NK-92 (cell line): ENCODE results near the gene RNASE8.
"Not testable (repeated sequence)": the region's sequence is repeated elsewhere in the genome, so short reads cannot be mapped to it uniquely, and the experiment has no call there.

Experiments used
- DNase-seq: peaks from one replicate; lab custom pipeline; 2025; ENCODE audit not compliant: unreplicated experiment; lab: John Stamatoyannopoulos, UW

The RNASE8 gene

GRCh38 chr14:21057803-21058675, at the start of gene RNASE8:
TSS of gene RNASE8 (plus strand) at chr14:21057822. CDS start at chr14:21057893, 71 bp downstream.
- no peak for DNase-seq

DNA sequence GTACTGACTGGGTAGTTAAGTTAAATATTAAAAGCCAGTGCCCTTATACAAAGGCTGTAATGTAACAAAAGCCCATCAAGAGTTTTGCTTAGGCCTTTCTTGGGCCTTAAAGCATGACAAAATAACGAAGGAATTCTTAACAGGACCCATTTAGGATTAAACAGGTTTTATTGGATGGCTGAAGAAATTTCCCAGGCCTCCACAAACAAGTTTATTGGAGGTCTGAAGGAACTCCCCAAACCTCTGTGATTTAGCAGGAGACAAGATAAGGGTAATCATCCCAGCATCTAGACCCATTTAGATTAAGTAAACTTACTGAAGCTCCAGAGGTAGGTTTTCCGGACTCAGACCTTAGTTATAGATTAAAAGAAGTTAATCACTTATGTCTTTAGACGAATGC, 47.9 kb upstream of the RNASE8 start:
- DNase-seq = not testable (repeated sequence)

- DNase-seq = no peak
Observed at GRCh38 chr14:21011136-21011535, 46.5 kb upstream of the RNASE8 start.

- DNase-seq = no peak
Observed at GRCh38 chr14:21014761-21015190, 42.8 kb upstream of the RNASE8 start.

- no peak for DNase-seq
Observed at GRCh38 chr14:21015312-21015711, 42.3 kb upstream of the RNASE8 start.

GRCh38 chr14:21016413-21017190, 41.0 kb upstream of the RNASE8 start:
- DNase-seq = no peak

DNA sequence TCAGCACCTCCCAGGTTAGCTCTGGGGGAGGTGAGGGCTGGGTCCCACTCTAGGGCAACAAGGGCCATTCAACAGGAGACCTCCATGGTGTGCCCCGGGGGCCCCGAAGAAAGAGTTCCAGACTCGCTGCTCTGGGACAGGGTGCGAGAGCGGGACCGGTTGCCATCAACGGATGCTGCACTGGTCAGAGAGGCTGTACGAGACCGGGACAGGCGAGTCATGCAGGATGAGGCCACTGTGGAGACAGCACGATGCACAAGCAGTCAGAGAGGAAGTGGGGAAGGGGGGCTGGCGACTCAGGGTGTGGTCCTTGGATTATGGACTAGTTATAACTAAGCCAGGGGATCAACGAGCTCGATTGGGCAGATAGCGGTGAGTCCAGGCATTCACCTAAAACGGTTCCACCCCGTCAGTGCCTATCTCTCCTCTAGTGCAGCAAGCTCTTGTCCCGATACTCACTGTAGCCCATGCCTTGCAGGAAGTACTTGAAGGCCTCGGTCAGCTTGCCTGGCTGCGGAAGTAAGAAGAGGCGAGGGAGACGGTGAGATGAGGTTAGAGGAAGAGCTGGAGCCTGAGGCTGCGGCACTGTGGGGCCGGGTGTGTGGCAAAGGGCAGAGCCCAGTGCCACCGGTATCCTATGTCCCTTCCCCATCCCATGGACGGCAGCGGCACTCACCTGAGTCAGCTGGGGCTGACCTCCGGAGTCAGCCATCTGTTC, 39.9 kb upstream of the RNASE8 start:
- DNase-seq = no peak

GRCh38 chr14:21018286-21018685, 39.3 kb upstream of the RNASE8 start:
- DNase-seq = no peak

DNA sequence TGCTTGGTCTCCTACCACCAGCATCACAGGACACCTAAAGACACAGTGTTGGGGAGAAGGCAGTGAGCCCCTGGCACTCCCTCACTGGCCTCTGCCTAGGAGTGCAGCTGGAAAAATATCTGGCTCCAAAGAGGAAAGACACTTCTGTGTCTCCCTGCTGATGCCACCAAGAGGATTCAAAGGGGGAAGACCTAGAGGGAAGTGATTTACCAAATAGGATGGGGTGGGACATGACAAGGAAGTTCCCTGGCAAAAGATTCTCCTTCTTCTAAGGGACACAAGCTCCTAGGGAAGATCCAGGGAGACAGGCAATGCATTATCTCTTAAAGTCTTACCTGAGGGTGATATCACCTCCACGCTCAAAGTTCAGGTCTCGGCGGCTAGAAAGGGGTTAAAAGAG, 38.8 kb upstream of the RNASE8 start:
- DNase-seq = no peak

DNA sequence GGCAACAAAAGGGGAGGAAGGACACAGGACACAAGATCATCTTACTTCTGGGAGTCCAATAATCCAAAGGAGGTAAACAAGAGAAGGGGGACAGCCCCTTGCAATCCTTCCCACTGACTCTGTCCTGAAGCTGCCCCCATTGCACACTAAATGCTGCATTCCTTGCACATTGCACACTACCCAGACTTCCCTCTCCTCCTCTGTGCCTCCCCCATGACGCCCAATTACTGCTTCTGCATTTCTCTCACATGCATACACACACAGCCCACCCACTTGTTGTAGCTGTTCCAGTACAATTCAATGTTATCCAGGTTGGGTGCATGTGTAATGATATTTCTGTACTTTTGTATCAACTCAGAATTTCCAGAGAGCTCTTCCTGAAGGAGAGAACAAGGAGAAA, 38.3 kb upstream of the RNASE8 start:
- DNase-seq = no peak

DNA sequence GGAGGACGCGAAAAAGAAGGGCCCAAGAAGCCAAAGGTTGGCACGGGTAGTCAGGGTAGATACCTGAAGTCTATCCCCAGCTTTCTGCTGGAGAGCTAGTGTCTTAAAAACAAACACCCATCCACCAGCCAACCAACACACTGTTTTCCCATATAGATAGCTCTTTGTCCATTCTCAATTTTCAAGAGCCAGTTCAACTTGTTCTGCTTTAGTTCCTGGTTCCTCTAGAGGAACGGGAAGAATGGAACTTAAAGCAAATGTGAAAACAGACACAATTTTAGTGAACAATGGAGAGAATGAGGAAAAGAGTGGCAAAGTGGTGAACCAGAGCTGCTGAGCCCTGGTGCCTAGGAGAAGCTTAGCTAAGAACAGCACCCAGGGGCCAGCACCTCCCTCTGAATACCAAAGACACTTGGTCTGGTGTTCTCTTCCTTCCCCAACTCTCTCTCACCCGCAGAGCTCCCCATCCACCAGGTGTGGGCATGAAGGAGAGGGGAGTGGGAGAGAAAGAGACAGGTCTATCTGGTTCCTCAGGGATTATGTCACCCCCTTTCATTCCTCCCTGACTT, 36.6 kb upstream of the RNASE8 start:
- no peak for DNase-seq

DNA sequence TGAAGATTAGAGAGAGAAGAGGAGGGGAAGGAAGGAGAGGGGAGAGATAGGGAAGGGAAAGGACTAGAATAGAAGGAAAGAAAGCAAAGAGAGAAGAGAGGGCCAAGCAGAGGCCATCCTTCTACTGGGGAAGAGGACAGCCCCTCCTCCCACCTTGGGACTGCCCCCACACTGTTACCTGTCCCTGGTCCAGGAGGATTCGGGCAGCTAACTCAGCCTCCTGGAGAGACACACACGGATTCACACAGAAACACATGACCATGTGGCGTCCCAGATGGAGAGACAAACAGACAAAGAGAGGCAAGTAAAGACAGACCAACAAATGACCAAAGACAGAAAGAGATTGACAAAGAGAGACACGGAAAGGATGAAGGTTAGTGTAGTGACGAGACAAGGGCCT, 34.9 kb upstream of the RNASE8 start:
- DNase-seq = no peak

DNA sequence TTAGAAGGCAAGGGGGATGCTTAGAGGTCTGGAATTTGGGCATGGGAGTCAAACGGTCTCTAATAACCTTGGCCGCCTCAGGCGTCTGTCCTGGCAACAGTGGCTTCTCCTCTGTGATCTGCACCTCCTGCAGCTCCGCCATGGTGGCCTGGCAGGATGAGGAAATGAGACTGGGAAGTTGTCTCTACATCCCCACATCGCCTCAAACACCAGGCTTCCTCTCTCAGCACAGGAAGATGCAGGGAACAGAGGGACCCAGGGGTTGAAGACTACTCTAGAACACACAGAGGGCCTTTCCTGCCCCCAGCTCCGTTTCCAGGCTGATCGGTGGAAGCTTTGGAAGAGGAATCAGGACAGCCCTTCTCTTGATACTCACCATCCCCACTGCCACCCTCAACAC, 34.4 kb upstream of the RNASE8 start:
- DNase-seq = no peak

GRCh38 chr14:21023817-21024584, 33.6 kb upstream of the RNASE8 start:
- no peak for DNase-seq

DNA sequence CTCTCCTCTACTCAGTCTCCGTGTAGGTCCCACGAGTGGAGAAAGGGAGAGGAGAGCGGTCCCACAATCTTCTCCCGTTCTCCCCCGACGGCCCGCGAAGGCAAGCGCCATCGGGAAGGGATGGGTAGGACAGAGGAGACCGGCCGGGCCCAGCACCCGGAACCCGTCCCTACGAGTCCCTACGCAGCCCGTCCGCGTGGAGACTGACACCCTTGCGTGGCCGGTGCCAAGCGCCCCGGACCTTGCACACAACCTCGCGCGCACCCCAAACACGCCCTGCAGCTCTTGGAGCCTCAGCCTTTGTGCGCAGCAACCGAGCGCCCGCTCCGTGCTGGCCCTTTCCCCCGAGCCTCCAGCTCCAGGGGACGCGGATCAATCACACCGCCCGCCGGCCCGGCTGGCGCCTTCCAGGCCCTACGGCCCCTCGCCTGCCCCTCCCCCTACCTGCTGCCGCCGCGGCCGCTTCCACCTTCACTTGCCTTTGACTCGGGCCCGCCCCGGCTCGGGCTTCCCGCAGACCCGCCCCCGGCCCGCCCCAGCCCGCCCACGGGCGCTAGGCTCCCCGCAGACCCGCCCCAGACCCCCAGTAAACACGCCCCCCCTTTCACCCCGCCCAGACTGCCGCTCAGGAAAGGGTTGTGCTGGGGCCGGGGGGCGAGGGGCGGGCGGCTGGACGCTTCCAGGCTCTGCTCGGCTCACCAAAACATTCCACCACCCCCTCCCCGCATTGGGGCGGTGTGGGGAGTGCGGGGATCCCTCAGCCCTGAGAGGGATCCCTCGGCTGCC, 32.8 kb upstream of the RNASE8 start, which contains the start of gene NDRG2:
TSS of gene NDRG2 (minus strand) at position 477 of the 786 bp plus-strand sequence. CDS start 1,746 bp downstream, outside the sequence.
- no peak for DNase-seq

DNA sequence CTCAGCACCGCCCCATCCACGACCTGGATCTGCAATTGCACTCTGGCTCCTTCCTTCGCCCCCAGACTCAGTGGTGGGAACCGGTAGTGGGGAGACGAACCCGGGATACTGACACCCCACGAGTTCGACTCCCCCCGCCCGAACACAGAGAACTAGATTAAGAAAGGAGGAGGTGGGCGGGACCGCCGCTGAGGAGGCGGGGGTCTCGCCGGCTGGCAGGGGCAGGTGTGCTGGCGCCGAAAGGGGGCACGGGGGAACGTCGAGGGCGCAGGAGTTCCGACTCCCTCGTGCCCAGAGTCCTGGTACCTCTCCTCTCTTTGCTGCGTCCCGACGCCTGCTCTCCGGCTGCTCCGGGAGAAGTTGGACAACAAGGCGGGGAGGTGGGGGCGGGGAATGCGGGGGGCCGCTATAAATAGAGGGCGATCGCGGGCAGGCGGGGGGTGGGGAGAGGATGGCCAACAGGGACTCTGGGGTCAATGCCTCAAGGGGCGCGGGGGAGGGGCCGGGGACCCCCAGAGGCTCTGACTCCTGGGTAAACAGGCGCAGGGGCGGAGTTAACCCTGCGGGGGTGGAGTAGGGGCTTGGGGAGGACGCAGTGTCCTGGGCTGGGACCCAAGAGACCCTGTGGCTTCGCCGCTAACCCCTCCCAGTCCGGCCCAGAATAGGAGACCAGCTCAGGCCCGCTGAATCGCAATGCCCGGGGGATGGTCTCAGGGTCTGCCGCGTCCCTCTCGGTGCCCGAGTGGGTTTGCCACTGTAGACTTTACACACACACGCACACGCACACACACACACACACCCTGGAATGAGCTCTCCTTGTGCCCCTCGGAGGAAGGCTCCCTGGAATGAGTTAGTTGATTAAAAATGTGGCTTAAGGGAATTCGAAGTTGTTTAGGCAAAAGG, 32.0 kb upstream of the RNASE8 start:
- DNase-seq = no peak

DNA sequence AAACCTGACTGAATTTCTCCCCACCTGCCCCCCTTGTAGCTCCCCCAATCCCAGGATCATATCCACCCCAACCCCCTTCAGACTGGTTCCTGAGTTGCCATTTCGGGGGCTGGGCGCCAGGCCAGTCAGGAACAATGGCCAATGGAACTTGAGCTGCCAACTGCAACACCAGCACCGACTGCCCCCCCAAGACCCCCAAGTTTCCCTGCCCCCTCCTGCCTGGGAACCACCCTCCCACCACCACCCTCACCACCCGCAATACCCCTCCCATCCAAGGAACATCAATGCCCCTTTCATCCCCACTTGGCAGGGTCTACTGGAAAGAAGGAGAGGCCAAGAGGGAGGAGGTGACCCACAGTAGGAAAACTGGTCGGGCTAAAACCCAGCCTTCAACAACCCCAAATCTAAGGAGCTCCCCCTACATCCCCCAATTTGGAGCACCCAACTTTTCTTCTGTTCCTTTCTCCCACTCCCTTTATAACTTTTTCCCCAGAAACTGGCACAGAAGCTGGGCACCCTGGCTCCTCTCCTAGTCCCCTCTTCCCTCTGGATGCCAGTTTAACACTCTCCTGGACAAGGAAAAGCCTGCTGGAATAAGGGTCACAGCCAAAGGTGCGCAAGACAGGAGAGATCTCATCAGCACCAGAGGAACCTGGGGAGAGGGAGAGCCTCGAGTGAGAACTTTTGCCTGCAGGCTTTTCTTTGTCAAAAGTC, 31.2 kb upstream of the RNASE8 start:
- DNase-seq = no peak

DNA sequence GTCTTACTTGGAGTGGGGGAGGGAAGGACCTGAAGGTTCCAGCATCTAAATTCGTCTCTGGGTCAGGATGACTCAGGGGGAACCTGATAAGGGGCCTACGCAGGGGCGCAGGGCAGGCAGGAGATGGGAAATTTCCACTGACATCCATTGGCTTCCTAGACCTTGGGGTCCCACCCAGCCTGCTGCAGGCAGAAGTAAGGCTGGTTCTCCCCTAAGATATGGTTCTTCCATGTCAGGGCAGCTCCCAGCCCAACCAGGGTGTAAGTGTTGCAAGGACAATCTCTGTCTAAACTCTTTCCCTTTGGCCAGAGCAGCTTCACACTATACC, 30.7 kb upstream of the RNASE8 start:
- DNase-seq = no peak
